ENCODE data around the gene NF1.
"Not testable (repeated sequence)": the region's sequence is repeated elsewhere in the genome, so short reads cannot be mapped to it uniquely, and the experiment has no call there.

The NF1 gene

GRCh38 chr17:31094600-31095235 is at the start of gene NF1:
Gene NF1 (plus strand): TSS chr17:31094977. CDS start chr17:31095310, 333 bp downstream.
- peak; percentile 69 for DNase-seq

- not testable (repeated sequence) for DNase-seq
Measured at GRCh38 chr17:31046856-31047425, 47.8 kb upstream of the NF1 start.

GRCh38 chr17:31048142-31048541 is 46.6 kb upstream of the NF1 start:
- DNase-seq = no peak

GRCh38 chr17:31048780-31049179 is 46.0 kb upstream of the NF1 start:
- no peak for DNase-seq

- no peak for DNase-seq
Measured at GRCh38 chr17:31050948-31051347, 43.8 kb upstream of the NF1 start.

- no peak for DNase-seq
Measured at GRCh38 chr17:31051506-31051905, 43.3 kb upstream of the NF1 start.

- DNase-seq = no peak
Measured at GRCh38 chr17:31052187-31052889, 42.4 kb upstream of the NF1 start.

- DNase-seq = no peak
Measured at GRCh38 chr17:31053071-31053470, 41.7 kb upstream of the NF1 start.

GRCh38 chr17:31054761-31055160 is 40.0 kb upstream of the NF1 start:
- no peak for DNase-seq

GRCh38 chr17:31058976-31059375 is 35.8 kb upstream of the NF1 start:
- no peak for DNase-seq

GRCh38 chr17:31060791-31061550 is 33.8 kb upstream of the NF1 start:
- DNase-seq = no peak

- DNase-seq = no peak
Measured at GRCh38 chr17:31061678-31062077, 33.1 kb upstream of the NF1 start.

GRCh38 chr17:31062346-31062745 is 32.4 kb upstream of the NF1 start:
- no peak for DNase-seq

- DNase-seq = no peak
Measured at GRCh38 chr17:31064707-31065106, 30.1 kb upstream of the NF1 start.

- no peak for DNase-seq
Measured at GRCh38 chr17:31067691-31068184, 27.0 kb upstream of the NF1 start.

GRCh38 chr17:31068291-31068690 is 26.5 kb upstream of the NF1 start:
- peak; percentile 8 for DNase-seq

GRCh38 chr17:31072186-31072585 is 22.6 kb upstream of the NF1 start:
- DNase-seq = no peak

GRCh38 chr17:31073411-31073810 is 21.4 kb upstream of the NF1 start:
- no peak for DNase-seq

- DNase-seq = no peak
Measured at GRCh38 chr17:31074772-31075555, 19.8 kb upstream of the NF1 start.

- DNase-seq = no peak
Measured at GRCh38 chr17:31078290-31078689, 16.5 kb upstream of the NF1 start.

GRCh38 chr17:31079731-31080130 is 15.0 kb upstream of the NF1 start:
- no peak for DNase-seq

- DNase-seq = no peak
Measured at GRCh38 chr17:31085563-31085962, 9.2 kb upstream of the NF1 start.

- DNase-seq = no peak
Measured at GRCh38 chr17:31089471-31089870, 5.3 kb upstream of the NF1 start.

Measured in activated T-cell treated with anti-CD3 and anti-CD28 coated beads for 4 hours (primary cell).